Left colon (tissue), 2 donors: ENCODE results near the gene DLGAP1. TPM values are rescaled to one million over a fixed set of nuclear protein-coding genes. Genes with fewer than 3 reads are reported as not detected.

Experiments
- ATAC-seq: fragments of 200-7000 bp; cut with Tn5 transposase; one replicate; pipeline ENCODE4 v1.9.1; 2020; ENCODE audit warnings: mild to moderate bottlenecking, moderate library complexity
- DNase-seq, 2 donors: peaks; one replicate each; pipeline ENCODE4 v3.0.0-alpha.2; 2020
- intact Hi-C, 2 donors: fragments of 100-400 bp; cut with DNase I in 1 of 2; cut with micrococcal nuclease in 1 of 2; formaldehyde crosslinking; loops; one replicate each; pipeline versions ENCODE4 v1.11.2 to v1.14.0; 2022; cut with DNase I, micrococcal nuclease
- total RNA-seq, 2 donors: library from RNA; stranded (reverse); fragmentation: NEBNext Ultra II Directional; extraction: Animal tissue kit (Norgen Biotek cat#: 25700); gene quantifications; one replicate each; pipeline ENCODE4 v1.2.1, GENCODE V29; 2021
- donor health status: DM: no; HTN: no; CAD: no.
- donor health status: DM: yes; HTN: yes; CAD: no.

Gene DLGAP1
- total RNA-seq, 2 donors from 2014 or later = 0.95 to 2.2 TPM

DNA sequence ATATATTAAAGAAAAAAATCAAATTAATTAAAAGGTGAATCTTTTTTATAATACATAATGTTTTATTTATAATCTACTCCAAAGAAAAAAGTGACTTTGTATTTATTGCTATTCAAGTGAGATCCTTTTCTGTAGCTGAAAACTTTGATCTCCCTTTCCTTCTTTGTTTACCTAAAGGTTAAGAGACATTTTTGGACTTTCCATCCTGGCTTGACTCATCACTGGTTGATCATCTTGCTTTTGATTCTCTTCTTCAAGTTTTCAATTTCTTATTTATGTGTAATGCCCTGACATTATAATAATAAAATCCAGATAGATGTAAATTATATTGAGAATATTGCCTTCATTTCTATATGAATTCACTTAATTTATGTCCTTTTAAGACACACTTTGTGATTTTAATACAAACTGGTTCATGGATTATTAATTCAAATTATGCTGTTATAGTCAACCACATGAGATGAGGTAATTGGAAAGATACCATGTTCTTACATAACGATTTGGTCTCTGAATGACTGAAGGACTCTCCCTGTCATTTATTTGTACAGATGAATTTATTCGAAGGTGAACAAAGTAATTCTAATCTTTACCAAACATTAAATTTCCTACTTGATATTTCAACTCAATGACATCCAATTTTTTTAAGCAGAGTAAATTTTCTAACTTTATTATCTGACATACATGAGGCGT, 820.7 kb downstream of the DLGAP1 start:
- DNase-seq (no peak), ATAC-seq (no peak)
- intact Hi-C loops = no loop called here

DNA sequence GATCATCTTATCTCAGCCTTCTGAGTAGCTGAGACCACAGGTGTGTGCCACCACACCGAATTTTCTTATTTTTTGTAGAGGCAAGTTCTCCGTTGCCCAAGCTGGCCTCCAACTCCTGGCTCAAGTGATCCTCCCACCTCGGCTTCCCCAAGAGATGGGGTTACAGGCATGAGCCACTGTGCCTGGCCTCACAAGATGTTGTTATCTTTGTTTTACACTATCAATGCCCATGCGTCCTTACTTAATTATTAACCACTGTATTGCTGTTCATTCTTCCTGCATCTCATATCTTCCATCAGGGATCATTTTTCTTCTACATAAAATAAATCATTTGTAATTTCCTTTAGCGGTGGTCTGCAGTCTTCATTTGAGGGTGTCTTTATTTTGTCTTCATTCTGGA, 823.2 kb downstream of the DLGAP1 start:
- DNase-seq (no peak), ATAC-seq (no peak)
- intact Hi-C loops = no loop called here

- no peak for DNase-seq
- intact Hi-C loops = no loop called here
- ATAC-seq = no peak
Measured at GRCh38 chr18:3626929-3627458, 828.1 kb downstream of the DLGAP1 start.

- intact Hi-C loops = no loop called here
- no peak for DNase-seq
- no peak for ATAC-seq
Measured at GRCh38 chr18:3625742-3626091, 829.4 kb downstream of the DLGAP1 start.

- intact Hi-C loops = no loop called here
- ATAC-seq (peak; percentile 38), DNase-seq (no peak)
Measured at GRCh38 chr18:3624935-3625741, 830.0 kb downstream of the DLGAP1 start.

- intact Hi-C loops = no loop called here
- DNase-seq (no peak), ATAC-seq (no peak)
Measured at GRCh38 chr18:3624546-3624934, 830.6 kb downstream of the DLGAP1 start.

DNA sequence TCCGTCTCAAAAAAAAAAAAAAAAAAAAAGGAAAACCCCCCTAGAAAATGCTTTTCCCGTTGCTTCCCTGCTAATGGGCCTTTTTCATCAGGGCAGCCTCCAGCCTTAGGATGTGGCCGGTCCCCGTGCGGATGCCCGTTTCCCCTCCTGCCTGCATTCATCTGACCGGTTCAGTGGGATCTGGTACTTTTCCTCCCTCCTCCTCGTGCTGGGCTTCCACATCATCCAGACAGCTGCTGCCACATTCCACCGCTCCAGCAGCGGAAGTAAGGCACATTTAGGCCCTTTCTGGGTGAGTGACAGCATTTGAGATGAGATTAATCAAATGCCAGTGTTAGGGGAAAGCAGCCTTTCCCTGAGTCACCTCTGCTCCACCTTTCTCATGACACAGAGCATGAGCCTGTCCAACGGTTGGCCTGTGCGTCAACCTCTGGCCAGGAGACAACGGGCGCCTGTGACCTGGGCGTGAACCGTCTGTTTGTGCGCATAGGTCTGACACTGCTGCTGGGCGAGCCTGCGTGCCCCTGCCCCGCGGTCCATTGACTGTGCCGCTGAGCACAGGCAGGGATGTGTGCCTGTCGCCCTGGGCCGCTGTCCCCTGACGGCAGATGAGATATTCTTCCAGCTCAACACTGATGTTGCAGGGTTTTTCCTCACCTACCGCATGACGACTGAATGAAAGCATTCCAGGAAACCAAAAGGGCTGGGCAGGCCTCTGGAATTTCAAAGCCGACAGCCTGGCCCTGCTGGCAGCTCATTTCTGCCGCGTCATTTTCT, 831.1 kb downstream of the DLGAP1 start:
- peak; percentile 93 for ATAC-seq
- intact Hi-C loops = no loop called here
- DNase-seq = peak; percentile 76 to 84

DNA sequence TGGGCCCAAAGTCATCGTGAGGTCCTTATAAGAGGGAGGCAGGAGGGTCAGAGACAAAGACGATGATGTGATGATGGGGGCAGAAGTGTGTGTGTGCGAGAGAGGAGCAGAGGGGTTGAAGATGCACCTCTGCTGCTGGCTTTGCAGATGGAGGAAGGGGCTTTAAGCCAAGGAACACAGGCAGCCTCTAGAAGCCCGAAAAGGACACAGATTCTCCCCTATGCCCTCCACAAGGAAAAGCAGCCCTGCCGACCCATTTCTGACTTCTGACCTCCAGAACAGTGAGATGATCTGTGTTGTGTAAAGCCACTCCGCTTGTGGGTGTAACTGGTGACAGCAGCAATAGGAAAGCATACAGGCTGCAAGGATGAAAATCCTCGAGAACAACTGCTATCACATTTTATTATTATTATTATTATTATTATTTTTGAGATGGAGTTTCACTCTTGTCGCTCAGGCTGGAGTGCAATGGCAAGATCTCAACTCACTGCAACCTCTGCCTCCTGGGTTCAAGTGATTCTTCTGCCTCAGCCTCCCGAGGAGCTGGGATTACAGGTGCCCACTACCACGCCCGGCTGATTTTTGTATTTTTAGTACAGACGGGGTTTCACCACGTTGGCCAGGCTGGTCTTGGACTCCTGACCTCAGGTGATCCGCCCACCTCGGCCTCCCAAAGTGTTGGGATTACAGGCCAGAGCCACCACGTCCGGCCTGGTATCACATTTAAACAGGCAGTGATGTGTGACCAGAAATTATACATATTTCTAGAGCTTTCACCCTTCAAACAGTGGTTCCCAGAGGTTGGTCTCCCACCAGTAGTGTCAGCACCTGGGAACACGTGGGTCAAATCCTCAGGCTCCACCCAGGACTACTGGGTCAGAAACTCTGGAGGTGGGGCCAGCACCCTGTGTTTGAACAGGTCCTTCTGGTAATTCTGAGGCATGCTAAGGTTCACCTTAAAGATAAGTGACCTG, 834.7 kb downstream of the DLGAP1 start:
- DNase-seq (peak in 1 of 2 donors; percentile 20), ATAC-seq (no peak)
- intact Hi-C loops = no loop called here

DNA sequence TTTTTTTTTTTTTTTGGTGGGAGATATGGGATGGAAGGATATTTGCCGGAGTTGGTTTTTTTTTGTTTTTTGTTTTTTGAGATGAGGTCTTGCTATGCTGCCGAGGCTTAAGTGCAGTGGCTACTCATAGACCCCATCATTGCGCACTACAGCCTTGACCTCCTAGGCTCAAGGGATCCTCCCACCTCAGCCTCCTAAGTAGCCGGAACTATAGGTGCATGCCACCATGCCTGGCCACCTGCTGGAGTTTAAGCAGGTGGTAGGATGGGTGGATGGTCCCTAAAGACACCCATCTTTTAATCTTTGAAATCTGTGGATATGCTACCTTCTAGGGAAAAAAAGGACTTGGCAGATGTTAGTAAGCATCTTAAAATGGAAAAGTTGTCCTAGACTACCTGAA, 835.4 kb downstream of the DLGAP1 start:
- DNase-seq (no peak), ATAC-seq (no peak)
- intact Hi-C loops = no loop called here

- DNase-seq (peak in 1 of 2 donors; percentile 17), ATAC-seq (no peak)
- intact Hi-C loops = no loop called here
Measured at GRCh38 chr18:3619222-3619621, 835.9 kb downstream of the DLGAP1 start.

GRCh38 chr18:3616744-3617143, 838.4 kb downstream of the DLGAP1 start:
- DNase-seq (peak in 1 of 2 donors; percentile 16), ATAC-seq (no peak)
- intact Hi-C loops = no loop called here

- no peak for ATAC-seq
- DNase-seq = no peak
Measured at GRCh38 chr18:3616142-3616541, 839.0 kb downstream of the DLGAP1 start.

GRCh38 chr18:3615374-3615985, 839.6 kb downstream of the DLGAP1 start:
- ATAC-seq (no peak), DNase-seq (peak in 1 of 2 donors; percentile 26)
- intact Hi-C loops = no loop called here

More at GRCh38 chr18:3616142-3616541, 839.0 kb downstream of the DLGAP1 start:
- intact Hi-C loops = no loop called here

DNA sequence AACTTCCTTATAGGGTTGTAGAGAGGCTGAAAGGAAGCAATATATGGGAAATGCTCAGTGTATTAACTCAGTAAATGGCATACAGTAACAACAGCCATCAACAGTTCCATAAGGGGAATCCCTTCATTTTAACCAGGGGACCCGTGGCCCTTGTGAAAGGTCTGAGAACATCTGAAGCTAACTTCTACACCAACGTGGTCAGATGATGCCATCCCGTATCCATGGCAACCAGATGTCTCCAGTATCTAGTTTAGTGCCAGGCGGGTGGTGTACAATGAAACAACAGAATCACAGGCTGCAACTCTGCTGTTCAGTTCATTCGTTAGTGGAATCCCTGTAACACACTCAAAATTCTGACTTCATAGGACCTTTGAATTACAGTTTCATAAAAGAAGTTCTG, 842.8 kb downstream of the DLGAP1 start:
- intact Hi-C loops = no loop called here
- peak in 1 of 2 donors; percentile 13 for DNase-seq
- peak; percentile 29 for ATAC-seq

DNA sequence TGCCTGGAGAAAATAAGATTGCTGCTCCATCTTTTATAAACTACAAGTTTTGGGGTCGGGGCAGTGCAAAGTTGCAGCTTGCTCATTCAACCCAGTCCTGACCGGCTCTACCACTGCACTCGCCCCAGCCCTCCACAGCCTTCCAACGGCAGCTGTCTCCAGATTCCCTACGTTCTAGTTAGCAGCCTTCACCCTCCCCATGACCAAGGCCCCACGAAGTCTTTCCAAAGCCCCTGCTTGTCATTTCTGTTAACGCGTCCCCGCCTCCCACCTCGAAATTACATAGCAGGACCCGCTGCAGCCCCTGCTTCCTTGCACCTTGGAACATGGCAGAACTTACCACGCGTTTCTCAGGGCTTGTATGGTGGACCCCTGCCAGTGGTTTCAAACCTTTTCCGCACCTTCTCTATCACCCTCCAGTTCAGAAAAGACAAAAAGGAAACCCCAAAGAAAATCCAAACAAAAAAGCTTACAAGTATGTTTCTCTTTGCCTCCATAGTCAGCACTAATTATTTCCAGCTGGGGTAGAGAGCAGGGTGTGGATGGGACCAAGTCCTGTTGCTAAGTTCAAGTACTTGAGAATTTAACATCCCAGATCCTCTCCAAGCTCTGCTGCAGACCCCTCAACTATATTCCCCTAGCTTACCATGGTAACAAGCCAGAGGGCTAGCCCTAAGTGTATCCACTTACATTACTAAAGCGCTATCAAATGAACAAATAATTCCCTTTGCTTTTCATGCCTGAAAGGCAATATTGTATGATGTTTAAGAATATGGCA, 843.6 kb downstream of the DLGAP1 start:
- intact Hi-C loops = no loop called here
- ATAC-seq (no peak), DNase-seq (peak in 1 of 2 donors; percentile 12)

- no peak for ATAC-seq
- intact Hi-C loops = no loop called here
Measured at GRCh38 chr18:3610813-3611212, 844.3 kb downstream of the DLGAP1 start.

GRCh38 chr18:3610188-3610708, 844.9 kb downstream of the DLGAP1 start:
- ATAC-seq (no peak), DNase-seq (peak in 1 of 2 donors; percentile 13)
- intact Hi-C loops = no loop called here

More at GRCh38 chr18:3610813-3611212, 844.3 kb downstream of the DLGAP1 start:
- DNase-seq = peak in 1 of 2 donors; percentile 15
